GM23338 (cell line): ENCODE measurements around the gene FHAD1. TPM values are rescaled to one million over a fixed set of nuclear protein-coding genes. Genes with fewer than 3 reads are reported as not detected.

Experiments
- ATAC-seq: fragments of 200-7000 bp; cut with Tn5 transposase; 3 replicates; pipeline ENCODE4 v1.9.1; 2020
- DNase-seq: peaks from one replicate; pipeline ENCODE4 v3.0.0-alpha.2; 2015; ENCODE audit warnings: low spot score
- H2AFZ ChIP-seq: fragments of 200-600 bp; sonication (generic); 2 replicates; pipeline ENCODE4 v1.8.0; 2016; ENCODE audit warnings: antibody characterized with exemption, mild to moderate bottlenecking, moderate library complexity
- H3F3A ChIP-seq: fragments of 200-600 bp; sonication (generic); replicated peaks from 2 replicates; pipeline ENCODE4 v1.8.0; 2017; ENCODE audit warnings: antibody characterized with exemption, mixed run types, low read depth
- H3K27ac ChIP-seq: fragments of 200-600 bp; sonication (generic); 2 replicates; pipeline ENCODE4 v1.6.1; 2016; ENCODE audit warnings: low read depth
- H3K27me3 ChIP-seq: fragments of 200-600 bp; sonication (generic); 2 replicates; pipeline ENCODE4 v1.8.0; 2016; ENCODE audit warnings: mild to moderate bottlenecking, mixed run types, moderate library complexity; ENCODE audit not compliant: insufficient read depth
- H3K36me3 ChIP-seq: fragments of 200-600 bp; sonication (generic); 2 replicates; pipeline ENCODE4 v1.8.0; 2016; ENCODE audit warnings: mild to moderate bottlenecking; ENCODE audit not compliant: insufficient read depth
- H3K4me1 ChIP-seq: fragments of 200-600 bp; sonication (generic); 2 replicates; pipeline ENCODE4 v1.8.0; 2016; ENCODE audit warnings: mild to moderate bottlenecking, moderate library complexity; ENCODE audit not compliant: insufficient read depth
- H3K4me2 ChIP-seq: fragments of 200-600 bp; sonication (generic); 2 replicates; pipeline ENCODE4 v1.7.1; 2017; ENCODE audit warnings: mixed run types
- H3K4me3 ChIP-seq: fragments of 200-600 bp; sonication (generic); 2 replicates; pipeline ENCODE4 v1.6.1; 2016; ENCODE audit warnings: mixed run types
- H3K79me2 ChIP-seq: fragments of 200-600 bp; sonication (generic); replicated peaks from 2 replicates; pipeline ENCODE4 v1.8.0; 2017; ENCODE audit warnings: mild to moderate bottlenecking; ENCODE audit not compliant: insufficient read depth
- H3K9me2 ChIP-seq: fragments of 200-600 bp; sonication (generic); 2 replicates; pipeline ENCODE4 v1.8.0; 2017; ENCODE audit not compliant: insufficient read depth
- H4K20me1 ChIP-seq: fragments of 200-600 bp; sonication (generic); replicated peaks from 2 replicates; pipeline ENCODE4 v1.8.0; 2017; ENCODE audit warnings: mild to moderate bottlenecking; ENCODE audit not compliant: insufficient read depth
- H3K27ac Mint-ChIP-seq: 2 replicates; pipeline ENCODE4 v1.8.0; 2020; ENCODE audit warnings: inconsistent platforms, mild to moderate bottlenecking, moderate library complexity, mixed read lengths
- H3K27me3 Mint-ChIP-seq: 3 replicates; pipeline ENCODE4 v1.8.0; 2022; ENCODE audit warnings: low read depth, mild to moderate bottlenecking, moderate library complexity, mixed read lengths, inconsistent platforms; ENCODE audit not compliant: insufficient read depth, poor library complexity
- H3K36me3 Mint-ChIP-seq: 3 replicates; pipeline ENCODE4 v1.8.0; 2021; ENCODE audit warnings: low read depth, mild to moderate bottlenecking, inconsistent platforms, moderate library complexity, mixed read lengths
- H3K4me1 Mint-ChIP-seq: 3 replicates; pipeline ENCODE4 v1.8.0; 2020; ENCODE audit warnings: mild to moderate bottlenecking, inconsistent platforms, mixed read lengths
- H3K4me3 Mint-ChIP-seq: 3 replicates; pipeline ENCODE4 v1.8.0; 2021; ENCODE audit warnings: moderate library complexity, mild to moderate bottlenecking, inconsistent platforms, mixed read lengths
- H3K9me3 Mint-ChIP-seq: 3 replicates; pipeline ENCODE4 v1.8.0; 2020; ENCODE audit warnings: moderate library complexity, mild to moderate bottlenecking, inconsistent platforms, mixed read lengths
- CREB1 ChIP-seq: fragments of 250-450 bp; sonication (Bioruptor Pico); IDR thresholded peaks from 2 replicates; pipeline ENCODE4 v1.5.0; 2020; ENCODE audit warnings: low read depth, mild to moderate bottlenecking, moderate library complexity
- CTCF ChIP-seq, 2 experiments: fragments of 200-600 bp in 1 of 2; sonication (generic) in 1 of 2; conservative IDR thresholded peaks; 2 replicates each; pipeline versions ENCODE4 v1.5.1 to v1.6.1; 2016 to 2017; ENCODE audit warnings: antibody characterized with exemption in 2 of 2, low read depth in 2 of 2, mild to moderate bottlenecking in 2 of 2, moderate library complexity in 1 of 2
- EZH2 ChIP-seq: fragments of 200-600 bp; sonication (generic); IDR thresholded peaks from one replicate; pipeline ENCODE4 v1.8.0; 2017; ENCODE audit warnings: antibody characterized with exemption, mild to moderate bottlenecking, low read depth; ENCODE audit not compliant: unreplicated experiment
- JUNB ChIP-seq: IDR thresholded peaks from one replicate; pipeline ENCODE4 v1.6.1; 2016; ENCODE audit warnings: antibody characterized with exemption; ENCODE audit not compliant: unreplicated experiment
- REST ChIP-seq: IDR thresholded peaks from one replicate; pipeline ENCODE4 v1.6.1; 2018; ENCODE audit warnings: antibody characterized with exemption; ENCODE audit not compliant: unreplicated experiment
- ZNF114 ChIP-seq: fragments of 250-450 bp; sonication (Bioruptor Pico); IDR thresholded peaks from 2 replicates; pipeline ENCODE4 v1.5.0; 2020; ENCODE audit warnings: mild to moderate bottlenecking, moderate library complexity
- ZNF462 ChIP-seq: fragments of 250-450 bp; sonication (Bioruptor Pico); IDR thresholded peaks from 2 replicates; pipeline ENCODE4 v1.5.0; 2020; ENCODE audit warnings: mild to moderate bottlenecking, moderate library complexity
- polyA plus RNA-seq: library from polyadenylated mRNA; unstranded; fragments of >200 nt; fragmentation: Nextera tagmentation; extraction: Ambion mirVana; gene quantifications from 2 replicates; pipeline ENCODE4 v1.2.1, GENCODE V29; 2016
- total RNA-seq: library from RNA; depleted of rRNA; stranded (reverse); fragments of >200 nt; shearing (Covaris generic); gene quantifications from 2 replicates; pipeline ENCODE4 v1.2.3, GENCODE V29; 2014

The FHAD1 gene
- total and polyA plus RNA-seq, 2 experiments from 2014 or later = 1.8 to 3.3 TPM

GRCh38 chr1:15328351-15329103 lies 81.5 kb downstream of the FHAD1 start (continued):
- no peak for TF ChIP-seq CREB1
- TF ChIP-seq ZNF462 = no peak

GRCh38 chr1:15329104-15329820 lies 82.2 kb downstream of the FHAD1 start:
- Mint-ChIP-seq H3K27me3 (no peaks in the 10 kb centered on the region), H3K27ac (no peak overlapping the region), H3K4me3 (no peak overlapping the region), H3K9me3 (no peaks in the 10 kb centered on the region), H3K36me3 (no peaks in the 10 kb centered on the region), H3K4me1 (peaks cover 14% of the 10 kb centered on the region)
- H3K36me3 ChIP-seq = no peaks in the 10 kb centered on the region
- H3K79me2 ChIP-seq = no peaks in the 10 kb centered on the region
- no peak overlapping the region for H3K27ac ChIP-seq
- ATAC-seq (peak; percentile 35; the same call in 1 of the 3 replicates), DNase-seq (no peak)
- H3F3A ChIP-seq = no peaks in the 10 kb centered on the region
- no peak overlapping the region for H3K4me3 ChIP-seq
- no peaks in the 10 kb centered on the region for H3K27me3 ChIP-seq
- no peaks in the 10 kb centered on the region for H4K20me1 ChIP-seq
- no peak overlapping the region for H3K4me2 ChIP-seq
- H3K4me1 ChIP-seq = peaks cover 10% of the 10 kb centered on the region; the same call in 1 of the 2 replicates
- no peak overlapping the region for H2AFZ ChIP-seq
- H3K9me2 ChIP-seq = no peaks in the 10 kb centered on the region; the same call in 1 of the 2 replicates
- TF ChIP-seq EZH2 (no peak), ZNF114 (CRISPR knock-in tag) (no peak), CTCF (conservative IDR thresholded peaks at IDR 0.05; ENCODE audit: low read depth in 2 of 2) (peak in 1 of 2 experiments; percentile 25; a peak in 1 of 4 replicates), REST (no peak), JUNB (no peak), CREB1 (no peak)
